ENCODE data around the gene TANGO2. TPM values are rescaled to one million over a fixed set of nuclear protein-coding genes. Genes with fewer than 3 reads are reported as not detected.

Gene TANGO2
- total RNA-seq, 1 experiment from 2014 or later = 14.6 TPM

DNA sequence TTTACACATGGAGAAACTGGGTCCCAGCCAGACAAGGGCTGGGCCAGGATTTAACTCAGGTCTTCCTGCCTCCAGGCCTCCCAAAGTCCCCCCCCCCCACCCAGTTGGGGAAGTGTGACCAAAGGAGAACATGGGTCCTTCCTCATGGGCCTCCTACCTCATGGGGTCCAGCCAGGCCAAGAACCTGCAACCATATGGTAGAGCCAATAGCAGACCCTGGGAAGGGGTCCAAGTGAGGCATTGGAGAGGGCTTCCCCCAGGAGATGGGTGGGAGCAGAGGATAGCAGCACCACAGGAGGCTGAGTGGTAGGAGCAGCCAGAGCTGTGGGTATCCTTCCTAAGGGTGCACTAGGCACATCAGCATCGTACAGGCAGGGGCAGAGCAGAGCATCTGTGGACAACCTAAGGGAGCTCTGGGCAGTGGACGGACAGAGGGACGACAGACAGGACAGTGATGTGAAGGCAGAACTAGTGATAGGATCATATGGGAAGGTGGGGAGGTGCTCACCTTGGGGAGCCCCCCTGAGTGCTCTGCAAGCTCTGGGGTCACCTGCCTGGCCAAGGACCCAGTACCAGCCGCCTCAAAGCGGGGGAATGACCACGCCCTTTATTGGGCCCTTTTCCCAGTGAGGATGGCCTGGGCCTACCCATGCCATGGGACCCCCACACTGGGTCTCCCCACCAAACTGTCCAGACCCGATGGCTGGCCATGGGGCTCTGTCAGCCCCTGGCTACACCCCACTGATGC is 8.7 kb upstream of the TANGO2 start:
- Histone ChIP-seq H3K4me2 (ENCODE audit: insufficient read depth, insufficient read length, low read length) (no peak overlapping the region), H3K23me2 (ENCODE audit: insufficient read length, low read depth, low read length, poor library complexity, severe bottlenecking) (peaks cover 3% of the 10 kb centered on the region), H4K20me1 (ENCODE audit: control insufficient read depth, insufficient read depth, insufficient read length) (no peaks in the 10 kb centered on the region), H3K9ac (ENCODE audit: extremely low read depth, insufficient read length, low read length) (no peak overlapping the region), H3K14ac (ENCODE audit: insufficient read depth, low read length) (no peak overlapping the region), H3K4me1 (ENCODE audit: insufficient read depth, low read length) (no peaks in the 10 kb centered on the region), H3K4ac (ENCODE audit: low read depth, low read length) (no peak overlapping the region), H2AFZ (ENCODE audit: low read length) (no peak overlapping the region), H3K56ac (ENCODE audit: insufficient read length, low read depth, low read length) (no peak overlapping the region), H2BK120ac (ENCODE audit: low read depth, low read length, poor library complexity, severe bottlenecking) (no peak overlapping the region), H2AK5ac (ENCODE audit: insufficient read length, low read length) (no peak overlapping the region), H4K8ac (replicated peaks; ENCODE audit: insufficient read length, low read depth, low read length) (no peak overlapping the region), H3K23ac (ENCODE audit: insufficient read length, low read depth, low read length) (no peak overlapping the region), H2BK5ac (ENCODE audit: insufficient read length, low read length) (no peak overlapping the region), H3K9me3 (ENCODE audit: control insufficient read depth, low read depth, low read length) (no peaks in the 10 kb centered on the region), H2BK15ac (ENCODE audit: low read depth, low read length) (no peak overlapping the region), H3T11ph (ENCODE audit: low read length) (no peak overlapping the region), H2BK20ac (ENCODE audit: low read depth, low read length, poor library complexity, severe bottlenecking) (no peak overlapping the region), H3K27ac (ENCODE audit: insufficient read length, low read depth, low read length) (no peak overlapping the region), H3K79me2 (ENCODE audit: insufficient read depth, low read length) (no peaks in the 10 kb centered on the region), H2BK12ac (ENCODE audit: insufficient read length, low read depth, low read length) (no peak overlapping the region), H4K5ac (ENCODE audit: insufficient read length, low read depth, low read length) (no peak overlapping the region), H3K18ac (ENCODE audit: insufficient read length, low read depth, low read length) (no peak overlapping the region), H4K91ac (ENCODE audit: insufficient read length, low read depth, low read length) (no peak overlapping the region), H3K27me3 (ENCODE audit: insufficient read depth, low read length) (peaks cover 4% of the 10 kb centered on the region; the same call in 1 of the 2 replicates), H3K79me1 (ENCODE audit: insufficient read depth, low read depth, low read length, poor library complexity, severe bottlenecking) (no peaks in the 10 kb centered on the region)
- H3K36me3 Mint-ChIP-seq (ENCODE audit: insufficient read depth in 1 of 3, low read depth in 3 of 3) = peaks cover 0 to 2% (median 0%) of the 10 kb centered on the region in 3 experiments; a peak in 2 of 7 replicates
- WGBS (ENCODE audit: extremely low coverage, insufficient read length, low lambda C conversion rate) = no CpG with 5 or more reads among the region's 7 CpGs
- H3K9me3 Mint-ChIP-seq = no peaks in the 10 kb centered on the region
- TF ChIP-seq, protein P1, sequence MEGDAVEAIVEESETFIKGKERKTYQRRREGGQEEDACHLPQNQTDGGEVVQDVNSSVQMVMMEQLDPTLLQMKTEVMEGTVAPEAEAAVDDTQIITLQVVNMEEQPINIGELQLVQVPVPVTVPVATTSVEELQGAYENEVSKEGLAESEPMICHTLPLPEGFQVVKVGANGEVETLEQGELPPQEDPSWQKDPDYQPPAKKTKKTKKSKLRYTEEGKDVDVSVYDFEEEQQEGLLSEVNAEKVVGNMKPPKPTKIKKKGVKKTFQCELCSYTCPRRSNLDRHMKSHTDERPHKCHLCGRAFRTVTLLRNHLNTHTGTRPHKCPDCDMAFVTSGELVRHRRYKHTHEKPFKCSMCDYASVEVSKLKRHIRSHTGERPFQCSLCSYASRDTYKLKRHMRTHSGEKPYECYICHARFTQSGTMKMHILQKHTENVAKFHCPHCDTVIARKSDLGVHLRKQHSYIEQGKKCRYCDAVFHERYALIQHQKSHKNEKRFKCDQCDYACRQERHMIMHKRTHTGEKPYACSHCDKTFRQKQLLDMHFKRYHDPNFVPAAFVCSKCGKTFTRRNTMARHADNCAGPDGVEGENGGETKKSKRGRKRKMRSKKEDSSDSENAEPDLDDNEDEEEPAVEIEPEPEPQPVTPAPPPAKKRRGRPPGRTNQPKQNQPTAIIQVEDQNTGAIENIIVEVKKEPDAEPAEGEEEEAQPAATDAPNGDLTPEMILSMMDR (conservative IDR thresholded peaks at IDR 0.05) = no peak
- no peak for DNase-seq
- H3K27me3 Mint-ChIP-seq (ENCODE audit: low read depth) = peaks cover 19% of the 10 kb centered on the region
- H3K27ac Mint-ChIP-seq = no peak overlapping the region
- no peak overlapping the region; a peak in 1 of 5 replicates for H3K4me3 Mint-ChIP-seq
- H3K4me1 Mint-ChIP-seq = peaks cover 5 to 9% of the 10 kb centered on the region in 2 experiments
